Heart left ventricle (tissue), 16 donors: ENCODE data around the gene PLK3. TPM values are rescaled to one million over a fixed set of nuclear protein-coding genes. Genes with fewer than 3 reads are reported as not detected.
A peak's percentile ranks its signal among the peaks of the same experiment; 100 is the strongest.
"Not testable (repeated sequence)": the region's sequence is repeated elsewhere in the genome, so short reads cannot be mapped to it uniquely, and the experiment has no call there.

ENCODE experiments used
- ATAC-seq, 4 donors: fragments of 200-7000 bp; cut with Tn5 transposase; one replicate each; pipeline ENCODE4 v1.9.1; 2020 to 2022; ENCODE audit warnings: moderate library complexity in 4 of 4, mild to moderate bottlenecking in 3 of 4, moderate number of reproducible peaks in 1 of 4
- DNase-seq, 5 donors: peaks; one replicate each; pipeline ENCODE4 v3.0.0-alpha.2; 2020
- H3K27ac ChIP-seq, 12 donors: fragments of 200-600 bp; sonication (generic) in 4 of 12; one replicate each; pipeline versions ENCODE4 v1.5.0 to v1.8.0; 2016 to 2022; ENCODE audit warnings: mild to moderate bottlenecking in 2 of 12
- H3K27me3 ChIP-seq, 9 donors: fragments of 200-600 bp; sonication (generic) in 2 of 9; one replicate each; pipeline versions ENCODE4 v1.5.1 to v1.8.0; 2016 to 2022; ENCODE audit warnings: mild to moderate bottlenecking in 3 of 9
- H3K36me3 ChIP-seq, 9 donors: fragments of 200-600 bp; sonication (generic) in 2 of 9; one replicate each; pipeline versions ENCODE4 v1.5.0 to v1.8.0; 2018 to 2022; ENCODE audit warnings: mild to moderate bottlenecking in 2 of 9
- H3K4me1 ChIP-seq, 12 donors: fragments of 200-600 bp; sonication (generic) in 4 of 12; one replicate each; pipeline versions ENCODE4 v1.5.0 to v1.8.0; 2016 to 2022; ENCODE audit warnings: mild to moderate bottlenecking in 3 of 12
- H3K4me3 ChIP-seq, 12 donors: fragments of 200-600 bp; sonication (generic) in 4 of 12; one replicate each; pipeline versions ENCODE4 v1.5.0 to v1.8.0; 2017 to 2022; ENCODE audit warnings: mild to moderate bottlenecking in 9 of 12, moderate library complexity in 4 of 12
- H3K9me3 ChIP-seq, 12 donors: fragments of 200-600 bp; sonication (generic) in 4 of 12; one replicate each; pipeline versions ENCODE4 v1.5.0 to v1.8.0; 2016 to 2022; ENCODE audit warnings: mild to moderate bottlenecking in 1 of 12
- CTCF ChIP-seq, 12 donors: fragments of 200-600 bp; sonication (generic) in 4 of 12; IDR thresholded peaks; one replicate each; pipeline versions ENCODE4 v1.5.0 to v1.8.0; 2018 to 2022; ENCODE audit warnings: antibody characterized with exemption in 12 of 12, mild to moderate bottlenecking in 5 of 12
- POLR2A ChIP-seq, 2 donors: fragments of 450-650 bp; IDR thresholded peaks; one replicate each; pipeline ENCODE4 v1.6.1; 2017; ENCODE audit warnings: antibody characterized with exemption in 2 of 2, mild to moderate bottlenecking in 2 of 2, moderate library complexity in 2 of 2
- WGBS, 4 donors: extraction: QIAGEN DNeasy Blood & Tissue Kit in 2 of 4; methylation state at CpG; one replicate each; pipeline versions ENCODE4 v1.1.5 to v1.1.7; 2013 to 2018; 5-methylcytosine and 5-hydroxymethylcytosine counted together
- intact Hi-C, 10 donors: fragments of 100-400 bp; cut with DNase I; formaldehyde crosslinking; loops; one replicate each; pipeline versions ENCODE4 v1.11.1 to v1.14.2; 2022
- long read RNA-seq, 3 donors: library from polyadenylated mRNA; unstranded; transcript quantifications; one replicate each; pipeline ENCODE4 v2.0.0, GENCODE V29; 2020 to 2021
- polyA plus RNA-seq, 2 donors: library from polyadenylated mRNA; stranded (reverse); fragments of 200-250 nt; gene quantifications; one replicate each; pipeline ENCODE4 v1.2.3, GENCODE V29; 2013
- total RNA-seq, 9 donors: library from RNA; depleted of rRNA in 2 of 9; stranded (reverse); fragments of >200 nt in 2 of 9; fragmentation: NEBNext Ultra II Directional in 3 of 9; extraction: Animal tissue kit (Norgen Biotek cat#: 25700) in 3 of 9; gene quantifications; one replicate each; pipeline versions ENCODE4 v1.1.0 to v1.2.4, GENCODE V29; 2016 to 2023
- donor health status: ischemic (EF 13 %, LVEDD 7.1; RV severe dilation, severe dysfunction).
- donor health status: healthy with polysubstance abuse.
- donor health status: DM: no; HTN: yes; CAD: no.
- donor health status: DM: no; HTN: no; CAD: no.
- donor health status: ischemic (EF 25% LVEDD 6.9; RV normal size, moderate dysfunction).
- donor health status: ischemic (EF 25% LVEDD 5.7; RV mildly dilated, moderate dysfunction).
- donor health status: healthy.
- donor health status: DM: yes; HTN: yes; CAD: no.
- donor health status: ischemic (EF 35%, LVEDD 5.7; RV mildly dilated, moderate dysfunction).
- donor health status: nonischemic (EF 11% LVEDD 7.7; RV severe dilation, severe dysfunction).
- donor health status: DM: yes; HTN: yes; CAD: no.
- donor health status: PGD.
- donor health status: ischemic (EF 29% LVEDD 5.4; RV normal size, mild dysfunction).
- donor health status: nonischemic (EF 23%, LVEDD 6.1; RV moderate dilation, normal function).

The PLK3 gene
- total RNA-seq (10 to 100 TPM in 2 of 9 donors, 1 to 10 TPM in 7; 4.5 to 17.9 (median 6.6) TPM), polyA plus RNA-seq (1 to 10 TPM; 5.8 to 6.9 TPM)
- long read RNA-seq, donor 1, partial matches to known transcripts: 3 of 9 reads
- long read RNA-seq, donor 1, other reads (novel, unspliced or antisense): 3 of 9 reads
- long read RNA-seq, donor 2, partial matches to known transcripts: 2 of 8 reads
- long read RNA-seq, donor 2, other reads (novel, unspliced or antisense): 2 of 8 reads
- long read RNA-seq, donor 3, transcript PLK3-201 (15 exons, 2,492 nt): major isoform, 6 of 9 reads
- long read RNA-seq, donor 3, partial matches to known transcripts: 2 of 9 reads
- long read RNA-seq, donor 3, other reads (novel, unspliced or antisense): 1 of 9 reads

- WGBS, 4 donors: 0% methylated on average over 17 to 79 of the region's 79 CpGs
- H3K9me3 ChIP-seq: no peaks in the 10 kb centered on the region
- DNase-seq: peak; percentile 98 to 99 (median 99)
- peak within 1 kb of the TSS; percentile 77 to 98 (median 94) for H3K27ac ChIP-seq
- H3K4me1 ChIP-seq: peaks cover 3 to 45% (median 31%) of the 10 kb centered on the region in 12 donors
- no peaks in the 10 kb centered on the region for H3K27me3 ChIP-seq
- peak; percentile 96 to 98 (median 97) for ATAC-seq
- TF ChIP-seq CTCF (IDR thresholded peaks at IDR 0.05) (peak; percentile 89 to 98 (median 94)), POLR2A (IDR thresholded peaks at IDR 0.05) (peak; percentile 70 to 99)
- H3K4me3 ChIP-seq: peak within 1 kb of the TSS; percentile 67 to 97 (median 88)
- intact Hi-C loops: loop anchor here in 5 of 10 donors (2.0 to 10.0 kb wide), 5 partner anchors 21 to 505 kb away; no protein-coding TSS in a partner anchor
- H3K36me3 ChIP-seq: peaks cover 0 to 32% (median 23%) of the 10 kb centered on the region in 9 donors
Measured at GRCh38 chr1:44799770-44800584, at the start of gene PLK3. TSS of gene PLK3 (plus strand) at chr1:44800377. CDS start at chr1:44800464, 87 bp downstream.

- intact Hi-C loops: no loop called here
- ATAC-seq: no peak
- Histone ChIP-seq H3K9me3 (no peaks in the 10 kb centered on the region), H3K36me3 (peaks cover 0 to 84% (median 0%) of the 10 kb centered on the region in 9 donors), H3K4me1 (peaks cover 0 to 5% (median 0%) of the 10 kb centered on the region in 12 donors), H3K27ac (no peak overlapping the region), H3K4me3 (no peak overlapping the region), H3K27me3 (no peaks in the 10 kb centered on the region)
- TF ChIP-seq CTCF (IDR thresholded peaks at IDR 0.05) (no peak), POLR2A (IDR thresholded peaks at IDR 0.05) (no peak)
- no peak for DNase-seq
- WGBS, 4 donors: 94 to 98% (median 97%) methylated on average over 2 of the region's 2 CpGs
Measured at GRCh38 chr1:44757420-44757819, 42.8 kb upstream of the PLK3 start.

- Histone ChIP-seq H3K4me1 (peaks cover 0 to 5% (median 0%) of the 10 kb centered on the region in 12 donors), H3K4me3 (no peak overlapping the region), H3K27ac (no peak overlapping the region), H3K36me3 (peaks cover 0 to 82% (median 0%) of the 10 kb centered on the region in 9 donors), H3K9me3 (no peaks in the 10 kb centered on the region), H3K27me3 (no peaks in the 10 kb centered on the region)
- TF ChIP-seq POLR2A (IDR thresholded peaks at IDR 0.05) (no peak), CTCF (IDR thresholded peaks at IDR 0.05) (no peak)
- ATAC-seq (no peak), DNase-seq (no peak)
- WGBS, 4 donors: 86 to 93% (median 90%) methylated on average over 10 to 11 of the region's 11 CpGs
- intact Hi-C loops: no loop called here
Measured at GRCh38 chr1:44759077-44759476, 41.1 kb upstream of the PLK3 start.

GRCh38 chr1:44760876-44761275 is 39.3 kb upstream of the PLK3 start:
- H3K4me1 ChIP-seq: peaks cover 0 to 5% (median 0%) of the 10 kb centered on the region in 12 donors
- no peak for TF ChIP-seq POLR2A (IDR thresholded peaks at IDR 0.05)
- no peak for TF ChIP-seq CTCF (IDR thresholded peaks at IDR 0.05)
- ATAC-seq (peak in 3 of 4 donors; percentile 45 to 75 (median 74)), DNase-seq (no peak)
- no peak overlapping the region for H3K27ac ChIP-seq
- H3K9me3 ChIP-seq: no peaks in the 10 kb centered on the region
- no peak overlapping the region for H3K4me3 ChIP-seq
- no peaks in the 10 kb centered on the region for H3K27me3 ChIP-seq
- 62 to 75% (median 68%) methylated on average over 3 of the region's 3 CpGs for WGBS, 4 donors
- intact Hi-C loops: no loop called here
- H3K36me3 ChIP-seq: peaks cover 0 to 67% (median 0%) of the 10 kb centered on the region in 9 donors

GRCh38 chr1:44766421-44766820 is 33.8 kb upstream of the PLK3 start:
- 93 to 97% (median 95%) methylated on average over 6 of the region's 6 CpGs for WGBS, 4 donors
- H3K9me3 ChIP-seq, DNase-seq, ATAC-seq, H3K4me1 ChIP-seq, H3K27me3 ChIP-seq, H3K4me3 ChIP-seq, intact Hi-C loops, H3K27ac ChIP-seq: not testable (repeated sequence)
- peaks cover 0 to 25% (median 0%) of the 10 kb centered on the region in 9 donors for H3K36me3 ChIP-seq
